Measurements from ENCODE around the gene ATP5F1D. TPM values are rescaled to one million over a fixed set of nuclear protein-coding genes. Genes with fewer than 3 reads are reported as not detected.

Gene ATP5F1D
- total and polyA plus RNA-seq, 2 of the 13 experiments (the other 11 are each of a cell fraction or from before 2014, with no cell fraction given) = 39.4 to 78.7 TPM

GRCh38 chr19:1275260-1275975 lies 33.9 kb downstream of the ATP5F1D start, which contains the start of gene FAM174C (continued):
- no peak for TF ChIP-seq HOXA7 (CRISPR knock-in tag; IDR thresholded peaks at IDR 0.05)
- TF ChIP-seq CHD2 (IDR thresholded peaks at IDR 0.05; ENCODE audit: low read depth, low read length) = no peak
- no peak for TF ChIP-seq FOXM1 (CRISPR knock-in tag; IDR thresholded peaks at IDR 0.05)
- 0 out of 2 replicates have a peak, but pooled peaks have one; percentile 17 for TF ChIP-seq TGIF2 (CRISPR knock-in tag; IDR thresholded peaks at IDR 0.05)
- no peak for TF ChIP-seq ZNF678 (CRISPR knock-in tag; IDR thresholded peaks at IDR 0.05)
- TF ChIP-seq SP2 (CRISPR knock-in tag; IDR thresholded peaks at IDR 0.05) = peak; percentile 80
- TF ChIP-seq, protein P1, sequence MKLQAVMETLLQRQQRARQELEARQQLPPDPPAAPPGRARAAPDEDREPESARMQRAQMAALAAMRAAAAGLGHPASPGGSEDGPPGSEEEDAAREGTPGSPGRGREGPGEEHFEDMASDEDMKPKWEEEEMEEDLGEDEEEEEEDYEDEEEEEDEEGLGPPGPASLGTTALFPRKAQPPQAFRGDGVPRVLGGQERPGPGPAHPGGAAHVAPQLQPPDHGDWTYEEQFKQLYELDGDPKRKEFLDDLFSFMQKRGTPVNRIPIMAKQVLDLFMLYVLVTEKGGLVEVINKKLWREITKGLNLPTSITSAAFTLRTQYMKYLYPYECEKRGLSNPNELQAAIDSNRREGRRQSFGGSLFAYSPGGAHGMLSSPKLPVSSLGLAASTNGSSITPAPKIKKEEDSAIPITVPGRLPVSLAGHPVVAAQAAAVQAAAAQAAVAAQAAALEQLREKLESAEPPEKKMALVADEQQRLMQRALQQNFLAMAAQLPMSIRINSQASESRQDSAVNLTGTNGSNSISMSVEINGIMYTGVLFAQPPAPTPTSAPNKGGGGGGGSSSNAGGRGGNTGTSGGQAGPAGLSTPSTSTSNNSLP (IDR thresholded peaks at IDR 0.05; ENCODE audit: low read depth, low read length) = no peak
- TF ChIP-seq, protein P2, sequence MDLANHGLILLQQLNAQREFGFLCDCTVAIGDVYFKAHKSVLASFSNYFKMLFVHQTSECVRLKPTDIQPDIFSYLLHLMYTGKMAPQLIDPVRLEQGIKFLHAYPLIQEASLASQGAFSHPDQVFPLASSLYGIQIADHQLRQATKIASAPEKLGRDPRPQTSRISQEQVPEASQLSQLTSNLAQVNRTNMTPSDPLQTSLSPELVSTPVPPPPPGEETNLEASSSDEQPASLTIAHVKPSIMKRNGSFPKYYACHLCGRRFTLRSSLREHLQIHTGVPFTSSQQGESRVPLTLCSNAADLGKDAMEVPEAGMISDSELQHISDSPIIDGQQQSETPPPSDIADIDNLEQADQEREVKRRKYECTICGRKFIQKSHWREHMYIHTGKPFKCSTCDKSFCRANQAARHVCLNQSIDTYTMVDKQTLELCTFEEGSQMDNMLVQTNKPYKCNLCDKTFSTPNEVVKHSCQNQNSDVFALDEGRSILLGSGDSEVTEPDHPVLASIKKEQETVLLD (CRISPR knock-in tag; IDR thresholded peaks at IDR 0.05; ENCODE audit: low read depth) = peak; percentile 96
- TF ChIP-seq HNRNPLL (IDR thresholded peaks at IDR 0.05; ENCODE audit: low read depth, low read length, poor library complexity, severe bottlenecking) = peak; percentile 45
- TF ChIP-seq NCOA2 (CRISPR knock-in tag; IDR thresholded peaks at IDR 0.05) = peak; percentile 24; the same call in 1 of the 2 replicates
- 0 out of 2 replicates have a peak, but pooled peaks have one; percentile 7 for TF ChIP-seq PAWR (CRISPR knock-in tag; IDR thresholded peaks at IDR 0.05; ENCODE audit: borderline replicate concordance)
- TF ChIP-seq ATF3 (CRISPR knock-in tag; IDR thresholded peaks at IDR 0.05) = no peak
- no peak for TF ChIP-seq ZNF891 (CRISPR knock-in tag; IDR thresholded peaks at IDR 0.05)
- peak; percentile 51; the same call in 1 of the 2 replicates for TF ChIP-seq HINFP (CRISPR knock-in tag; IDR thresholded peaks at IDR 0.05; ENCODE audit: low read depth)
- TF ChIP-seq SOX6 (IDR thresholded peaks at IDR 0.05) = no peak
- TF ChIP-seq SOX6 (CRISPR knock-in tag; IDR thresholded peaks at IDR 0.05) = peak; percentile 49
- no peak for TF ChIP-seq ZNF205 (CRISPR knock-in tag; IDR thresholded peaks at IDR 0.05)
- TF ChIP-seq DPF2 (CRISPR knock-in tag; IDR thresholded peaks at IDR 0.05; ENCODE audit: borderline replicate concordance, low read depth) = no peak
- TF ChIP-seq NFKBIZ (CRISPR knock-in tag; IDR thresholded peaks at IDR 0.05) = no peak
- no peak; the same call in 1 of the 2 replicates for TF ChIP-seq SIN3A (IDR thresholded peaks at IDR 0.05; ENCODE audit: borderline replicate concordance, low read depth, low read length)
- TF ChIP-seq SMYD3 (CRISPR knock-in tag; IDR thresholded peaks at IDR 0.05) = no peak
- TF ChIP-seq, protein P3, sequence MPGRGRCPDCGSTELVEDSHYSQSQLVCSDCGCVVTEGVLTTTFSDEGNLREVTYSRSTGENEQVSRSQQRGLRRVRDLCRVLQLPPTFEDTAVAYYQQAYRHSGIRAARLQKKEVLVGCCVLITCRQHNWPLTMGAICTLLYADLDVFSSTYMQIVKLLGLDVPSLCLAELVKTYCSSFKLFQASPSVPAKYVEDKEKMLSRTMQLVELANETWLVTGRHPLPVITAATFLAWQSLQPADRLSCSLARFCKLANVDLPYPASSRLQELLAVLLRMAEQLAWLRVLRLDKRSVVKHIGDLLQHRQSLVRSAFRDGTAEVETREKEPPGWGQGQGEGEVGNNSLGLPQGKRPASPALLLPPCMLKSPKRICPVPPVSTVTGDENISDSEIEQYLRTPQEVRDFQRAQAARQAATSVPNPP (CRISPR knock-in tag; IDR thresholded peaks at IDR 0.05) = no peak; the same call in 1 of the 2 replicates
- TF ChIP-seq MAFK (conservative IDR thresholded peaks at IDR 0.05 in 1 of 2, IDR thresholded peaks at IDR 0.05 in 1 of 2; ENCODE audit: low read length in 2 of 2) = no peak
- no peak for TF ChIP-seq HMGA1 (CRISPR knock-in tag; conservative IDR thresholded peaks at IDR 0.05)
- TF ChIP-seq ZNF552 (CRISPR knock-in tag; IDR thresholded peaks at IDR 0.05; ENCODE audit: borderline replicate concordance) = no peak

Data from HepG2 (cell line).